Fibroblast of villous mesenchyme (primary cell): ENCODE measurements around the gene MAN1C1. TPM values are rescaled to one million over a fixed set of nuclear protein-coding genes. Genes with fewer than 3 reads are reported as not detected.
A peak's percentile ranks its signal among the peaks of the same experiment; 100 is the strongest.

Experiments used
- DNase-seq: peaks from one replicate; pipeline ENCODE4 v3.0.0-alpha.2; 2010; ENCODE audit warnings: low read depth
- H3K4me3 ChIP-seq: 2 replicates; pipeline ENCODE4 v1.5.1; 2011; ENCODE audit warnings: low read depth, mild to moderate bottlenecking, low read length
- total RNA-seq: library from RNA; depleted of rRNA; stranded (reverse); fragments of >200 nt; gene quantifications from 2 replicates; pipeline ENCODE4 v1.2.3, GENCODE V29; 2012
- TF ChIP-seq, protein P1 (sequence below): IDR thresholded peaks from 2 replicates; pipeline ENCODE4 v1.5.1; 2012; ENCODE audit warnings: low read depth, mild to moderate bottlenecking, low read length; ENCODE audit not compliant: insufficient read depth

The MAN1C1 gene
- total RNA-seq, 1 donor: 5.2 TPM

DNA sequence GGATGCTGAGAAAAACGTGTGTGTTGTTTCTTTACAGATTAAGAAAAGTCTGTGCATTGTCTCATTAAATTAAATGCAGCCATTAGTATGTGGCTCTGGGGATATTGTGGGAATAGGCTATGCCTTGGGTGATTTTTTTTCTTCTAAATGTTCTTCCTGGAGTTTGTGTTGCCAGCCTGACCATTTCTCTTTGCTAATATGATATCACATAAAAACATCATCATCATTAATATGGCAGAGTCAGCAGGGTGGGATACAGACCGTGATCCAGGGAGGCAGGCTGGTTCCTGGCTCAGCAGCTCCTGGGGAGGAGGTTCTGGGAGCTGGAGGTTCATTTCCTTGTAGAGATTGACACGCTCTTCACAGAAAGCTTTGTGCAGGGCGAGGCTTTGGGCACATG lies 122.8 kb downstream of the MAN1C1 start:
- no peak overlapping the region for H3K4me3 ChIP-seq
- no peak for DNase-seq
- TF ChIP-seq, protein P1, sequence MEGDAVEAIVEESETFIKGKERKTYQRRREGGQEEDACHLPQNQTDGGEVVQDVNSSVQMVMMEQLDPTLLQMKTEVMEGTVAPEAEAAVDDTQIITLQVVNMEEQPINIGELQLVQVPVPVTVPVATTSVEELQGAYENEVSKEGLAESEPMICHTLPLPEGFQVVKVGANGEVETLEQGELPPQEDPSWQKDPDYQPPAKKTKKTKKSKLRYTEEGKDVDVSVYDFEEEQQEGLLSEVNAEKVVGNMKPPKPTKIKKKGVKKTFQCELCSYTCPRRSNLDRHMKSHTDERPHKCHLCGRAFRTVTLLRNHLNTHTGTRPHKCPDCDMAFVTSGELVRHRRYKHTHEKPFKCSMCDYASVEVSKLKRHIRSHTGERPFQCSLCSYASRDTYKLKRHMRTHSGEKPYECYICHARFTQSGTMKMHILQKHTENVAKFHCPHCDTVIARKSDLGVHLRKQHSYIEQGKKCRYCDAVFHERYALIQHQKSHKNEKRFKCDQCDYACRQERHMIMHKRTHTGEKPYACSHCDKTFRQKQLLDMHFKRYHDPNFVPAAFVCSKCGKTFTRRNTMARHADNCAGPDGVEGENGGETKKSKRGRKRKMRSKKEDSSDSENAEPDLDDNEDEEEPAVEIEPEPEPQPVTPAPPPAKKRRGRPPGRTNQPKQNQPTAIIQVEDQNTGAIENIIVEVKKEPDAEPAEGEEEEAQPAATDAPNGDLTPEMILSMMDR: no peak

DNA sequence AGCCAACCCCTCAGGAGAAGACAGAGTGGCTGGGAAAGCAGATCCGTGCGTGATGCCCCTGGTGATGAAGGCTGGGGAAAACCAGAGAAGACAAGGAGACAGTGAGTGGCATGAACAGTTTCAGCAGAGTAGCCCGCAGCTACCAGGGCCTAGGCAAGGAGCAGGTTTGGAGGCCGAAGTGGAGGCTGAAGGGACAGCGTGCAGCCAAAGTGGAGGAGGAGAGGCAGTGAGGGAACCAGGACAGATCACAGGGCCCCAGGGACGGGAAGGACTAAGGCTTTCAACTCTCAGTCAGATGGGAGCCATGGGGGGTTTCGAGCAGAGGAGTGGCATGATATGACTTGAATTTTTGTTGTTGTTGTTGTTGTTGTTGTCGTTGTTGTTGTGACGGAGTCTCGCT lies 123.5 kb downstream of the MAN1C1 start:
- TF ChIP-seq, protein P1: no peak
- no peak overlapping the region for H3K4me3 ChIP-seq
- DNase-seq: no peak

DNA sequence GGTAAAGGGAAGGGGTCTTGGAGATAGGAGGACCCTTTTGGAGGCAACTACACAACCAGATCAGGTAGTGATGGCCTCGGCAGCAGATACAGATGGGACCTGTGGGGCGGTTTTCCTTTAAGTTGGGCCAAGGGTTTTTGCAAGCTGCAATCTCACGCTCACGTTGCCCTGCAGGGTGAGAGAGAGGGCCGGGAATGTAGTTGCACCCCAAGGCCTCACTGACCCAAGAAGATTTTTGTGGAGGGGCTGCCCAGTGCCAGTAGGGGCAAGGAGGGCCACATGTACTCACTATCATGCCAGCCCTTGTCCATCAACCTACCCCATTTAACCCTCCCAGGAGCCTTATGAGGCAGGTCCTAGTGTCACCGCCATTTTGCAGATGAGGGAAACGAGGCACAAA lies 125.7 kb downstream of the MAN1C1 start:
- DNase-seq: no peak

DNA sequence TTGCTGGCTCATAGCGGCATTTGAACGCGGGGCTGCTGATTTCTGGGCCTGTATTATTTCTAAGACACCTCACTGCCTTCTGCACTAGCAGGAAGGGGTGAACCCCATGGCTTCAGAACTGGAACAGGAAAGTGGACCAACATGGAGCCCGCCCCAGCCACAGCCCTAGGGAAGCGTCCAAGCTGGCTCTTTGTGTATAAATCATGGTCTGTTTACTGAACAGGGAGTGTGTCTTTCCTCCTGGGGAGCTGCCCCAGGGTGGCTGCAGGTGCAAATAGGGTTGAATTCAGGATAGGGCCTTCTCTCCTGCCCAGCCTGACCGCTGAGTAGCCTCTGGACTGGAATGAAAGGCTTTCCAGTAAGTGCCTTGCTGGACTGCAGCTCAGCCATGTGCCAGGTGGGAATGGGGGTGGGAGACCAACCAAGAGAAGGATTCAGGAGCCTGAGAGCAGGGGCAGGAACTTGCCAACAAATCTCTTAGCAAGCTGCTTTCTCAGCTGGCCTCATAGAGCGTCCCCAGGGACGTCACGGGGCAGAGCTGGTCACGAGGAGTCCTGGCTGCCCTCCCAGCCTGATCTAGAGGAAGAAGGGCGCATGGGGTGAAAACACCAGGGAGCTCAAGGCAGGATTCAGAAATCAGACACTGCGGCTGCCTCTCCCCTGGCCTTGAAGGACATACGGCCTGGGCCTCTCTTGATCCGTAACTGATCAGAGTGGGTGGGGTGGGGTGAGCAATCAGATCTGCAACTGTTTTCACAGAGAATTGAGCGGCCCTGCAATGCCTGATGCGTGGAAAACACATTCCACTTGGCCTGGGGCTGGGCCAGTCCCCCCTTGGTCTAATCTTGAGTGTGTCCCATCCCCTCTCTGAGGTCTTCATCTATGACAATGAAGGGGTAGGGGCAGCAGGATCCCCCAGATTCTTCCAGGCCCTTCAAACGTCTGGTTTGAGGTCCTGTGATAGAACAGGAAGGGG lies 126.9 kb downstream of the MAN1C1 start:
- TF ChIP-seq, protein P1: no peak
- no peak overlapping the region for H3K4me3 ChIP-seq
- peak; percentile 87 for DNase-seq

More for the DNA sequence above, 125.7 kb downstream of the MAN1C1 start:
- TF ChIP-seq, protein P1: no peak
- H3K4me3 ChIP-seq: no peak overlapping the region

DNA sequence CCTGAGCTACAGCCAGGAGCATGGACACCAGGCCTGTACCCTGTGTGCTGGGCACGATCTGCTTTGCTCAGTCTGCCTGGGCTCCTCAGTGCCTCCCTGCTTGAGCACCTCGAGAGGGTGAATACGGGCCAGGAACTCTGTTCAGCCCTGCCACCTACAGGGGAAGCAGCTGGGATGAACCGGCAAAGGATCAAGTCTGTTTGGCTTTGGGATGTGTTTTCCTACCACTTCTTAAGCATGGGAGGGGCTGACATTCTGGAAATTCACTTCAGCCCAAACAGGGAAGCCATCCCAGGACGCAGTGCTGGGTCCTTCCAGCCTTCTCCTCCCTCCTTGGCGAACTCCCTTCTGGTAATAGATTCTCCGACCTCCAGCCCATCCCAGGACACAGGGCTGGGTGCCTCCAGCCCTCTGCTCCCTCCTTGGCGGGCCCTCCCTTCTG lies 127.6 kb downstream of the MAN1C1 start:
- DNase-seq: peak; percentile 74
- no peak overlapping the region for H3K4me3 ChIP-seq
- TF ChIP-seq, protein P1: peak; percentile 69

DNA sequence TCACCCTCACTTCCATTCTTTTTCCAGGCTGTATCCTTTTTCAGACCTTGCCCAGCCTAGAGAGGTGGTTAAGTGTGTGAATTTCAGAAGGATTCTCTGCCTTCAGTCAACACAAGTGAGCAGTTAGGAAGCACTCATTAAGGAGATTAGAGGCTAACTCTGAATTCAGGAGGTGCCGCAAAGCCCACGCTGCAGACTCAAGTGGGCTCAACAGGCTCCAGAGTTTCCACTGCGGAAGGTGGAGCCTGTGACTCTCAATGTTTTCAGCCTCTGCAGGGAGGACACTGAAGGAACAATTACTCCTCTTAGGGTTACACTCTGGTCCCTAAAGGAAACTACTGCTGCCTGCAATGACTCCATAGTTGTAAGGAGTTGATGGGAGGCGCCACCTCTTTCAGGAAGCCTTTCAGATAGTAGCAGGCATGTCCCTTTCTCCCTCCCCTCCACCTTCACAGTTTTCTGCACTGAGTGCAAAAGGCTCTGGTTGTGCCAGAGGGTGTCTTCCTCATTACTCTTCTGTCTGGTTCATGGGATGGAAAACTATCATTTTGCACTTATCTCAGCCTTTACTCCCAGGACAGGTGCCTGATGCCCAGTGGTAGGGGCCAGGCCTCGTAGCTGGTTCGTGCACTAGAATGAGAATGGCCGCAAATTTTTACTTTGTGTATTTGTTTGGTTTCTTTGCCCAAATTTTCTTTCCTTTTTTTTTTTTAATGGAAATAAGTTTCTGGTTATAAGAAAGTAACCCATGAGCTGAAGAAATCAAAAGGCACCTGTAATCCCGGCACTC lies 128.2 kb downstream of the MAN1C1 start:
- no peak for DNase-seq
- H3K4me3 ChIP-seq: no peak overlapping the region
- TF ChIP-seq, protein P1: no peak
